Stomach (tissue), 9 donors: ENCODE measurements around the gene DOCK3. TPM values are rescaled to one million over a fixed set of nuclear protein-coding genes. Genes with fewer than 3 reads are reported as not detected.
"Not testable (repeated sequence)": the region's sequence is repeated elsewhere in the genome, so short reads cannot be mapped to it uniquely, and the experiment has no call there.

Source experiments
- DNase-seq, 2 donors: peaks; one replicate each; pipeline versions ENCODE4 v3.0.0 to v3.0.0-alpha.2; 2013 to 2019
- H3K27ac ChIP-seq, 5 donors: fragments of 200-600 bp in 4 of 5; sonication (generic) in 4 of 5; one replicate each; pipeline ENCODE4 v1.5.1; 2013 to 2019; ENCODE audit warnings: mild to moderate bottlenecking in 1 of 5, moderate library complexity in 1 of 5
- H3K27me3 ChIP-seq, 3 donors: fragments of 200-600 bp; sonication (generic); one replicate each; pipeline ENCODE4 v1.5.1; 2017 to 2019; ENCODE audit warnings: mixed run types in 1 of 3
- H3K36me3 ChIP-seq, 4 donors: fragments of 200-600 bp; sonication (generic); 1 replicate in 3 of 4; 2 replicates in 1 of 4; pipeline ENCODE4 v1.5.1; 2016 to 2019
- H3K4me1 ChIP-seq, 4 donors: fragments of 200-600 bp; sonication (generic); one replicate each; pipeline ENCODE4 v1.5.1; 2016 to 2019
- H3K4me3 ChIP-seq, 4 donors: fragments of 200-600 bp; sonication (generic) in 3 of 4; one replicate each; pipeline ENCODE4 v1.5.1; 2016 to 2019; ENCODE audit warnings: mild to moderate bottlenecking in 1 of 4
- H3K9me3 ChIP-seq, 4 donors: fragments of 200-600 bp; sonication (generic); one replicate each; pipeline ENCODE4 v1.5.1; 2016 to 2019
- EP300 ChIP-seq: sonication (generic); formaldehyde crosslinking; IDR thresholded peaks from one replicate; pipeline ENCODE4 v1.6.1; 2017; ENCODE audit warnings: antibody characterized with exemption
- POLR2A ChIP-seq, 4 donors: fragments of 450-650 bp; IDR thresholded peaks; one replicate each; pipeline ENCODE4 v1.6.1; 2016; ENCODE audit warnings: antibody characterized with exemption in 4 of 4, control low read depth in 2 of 4, mild to moderate bottlenecking in 1 of 4, moderate library complexity in 1 of 4
- POLR2AphosphoS5 ChIP-seq, 3 donors: sonication (generic); formaldehyde crosslinking; IDR thresholded peaks; one replicate each; pipeline ENCODE4 v1.6.1; 2016; ENCODE audit warnings: antibody characterized with exemption in 3 of 3
- WGBS, 5 donors: extraction: QIAGEN DNeasy Blood & Tissue Kit in 3 of 5; methylation state at CpG; one replicate each; pipeline versions ENCODE4 v1.1.5 to v1.1.7; 2013 to 2018; 5-methylcytosine and 5-hydroxymethylcytosine counted together
- intact Hi-C: fragments of 100-400 bp; cut with DNase I; formaldehyde crosslinking; loops from one replicate; pipeline ENCODE4 v1.15.1; 2023; ENCODE audit warnings: low total_unique reads
- polyA plus RNA-seq, 3 donors: library from polyadenylated mRNA; stranded (reverse); fragments of 200-250 nt; gene quantifications; one replicate each; pipeline ENCODE4 v1.2.3, GENCODE V29; 2013
- total RNA-seq, 5 donors: library from RNA; depleted of rRNA; stranded (reverse); fragments of >200 nt; gene quantifications; one replicate each; pipeline versions ENCODE4 v1.1.0 to v1.2.3, GENCODE V29; 2014 to 2016
- TF ChIP-seq, protein P1 (sequence below), 7 experiments: fragments of 450-650 bp in 4 of 7; fragments of 200-600 bp in 3 of 7; sonication (generic) in 3 of 7; IDR thresholded peaks; one replicate each; pipeline ENCODE4 v1.5.1; 2016 to 2019; ENCODE audit warnings: antibody characterized with exemption in 7 of 7, control low read depth in 2 of 7, mild to moderate bottlenecking in 1 of 7
- donor health status: healthy with polysubstance abuse.
- donor health status: Bipolar disorder and iron deficiency.
- donor health status: healthy.

The DOCK3 gene
- total and polyA plus RNA-seq, 8 donors = 0.06 to 2.3 (median 1.0) TPM; not detected in 2

DNA sequence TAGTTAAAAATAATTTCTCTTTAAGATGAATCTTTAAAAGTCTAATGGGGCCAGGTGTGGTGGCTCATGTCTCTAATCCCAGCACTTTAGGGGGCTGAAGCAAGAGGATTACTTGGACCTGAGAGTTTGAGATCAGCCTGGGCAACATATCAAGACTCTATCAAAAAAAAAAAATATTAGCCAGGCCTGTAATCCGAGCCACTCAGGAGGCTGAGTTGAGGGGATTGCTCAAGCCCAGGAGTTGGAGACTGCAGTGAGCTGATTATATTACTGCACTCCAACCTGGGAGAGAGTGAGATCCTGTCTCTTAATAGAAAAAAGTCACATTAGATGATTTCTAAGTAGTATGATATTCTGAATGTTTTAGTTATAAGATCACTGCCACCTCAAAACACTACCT, 388.3 kb downstream of the DOCK3 start:
- no peak for TF ChIP-seq POLR2AphosphoS5 (IDR thresholded peaks at IDR 0.05)
- TF ChIP-seq EP300 = no peak
- TF ChIP-seq, protein P1, sequence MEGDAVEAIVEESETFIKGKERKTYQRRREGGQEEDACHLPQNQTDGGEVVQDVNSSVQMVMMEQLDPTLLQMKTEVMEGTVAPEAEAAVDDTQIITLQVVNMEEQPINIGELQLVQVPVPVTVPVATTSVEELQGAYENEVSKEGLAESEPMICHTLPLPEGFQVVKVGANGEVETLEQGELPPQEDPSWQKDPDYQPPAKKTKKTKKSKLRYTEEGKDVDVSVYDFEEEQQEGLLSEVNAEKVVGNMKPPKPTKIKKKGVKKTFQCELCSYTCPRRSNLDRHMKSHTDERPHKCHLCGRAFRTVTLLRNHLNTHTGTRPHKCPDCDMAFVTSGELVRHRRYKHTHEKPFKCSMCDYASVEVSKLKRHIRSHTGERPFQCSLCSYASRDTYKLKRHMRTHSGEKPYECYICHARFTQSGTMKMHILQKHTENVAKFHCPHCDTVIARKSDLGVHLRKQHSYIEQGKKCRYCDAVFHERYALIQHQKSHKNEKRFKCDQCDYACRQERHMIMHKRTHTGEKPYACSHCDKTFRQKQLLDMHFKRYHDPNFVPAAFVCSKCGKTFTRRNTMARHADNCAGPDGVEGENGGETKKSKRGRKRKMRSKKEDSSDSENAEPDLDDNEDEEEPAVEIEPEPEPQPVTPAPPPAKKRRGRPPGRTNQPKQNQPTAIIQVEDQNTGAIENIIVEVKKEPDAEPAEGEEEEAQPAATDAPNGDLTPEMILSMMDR (IDR thresholded peaks at IDR 0.05) = no peak
- no peak for TF ChIP-seq POLR2A (IDR thresholded peaks at IDR 0.05)
- Histone ChIP-seq H3K9me3 (no peaks in the 10 kb centered on the region), H3K4me1 (no peaks in the 10 kb centered on the region), H3K4me3 (no peak overlapping the region), H3K27ac (no peak overlapping the region), H3K36me3 (no peaks in the 10 kb centered on the region), H3K27me3 (no peaks in the 10 kb centered on the region)
- 0 to 20% (median 17%) methylated on average over 1 of the region's 1 CpG for WGBS, 5 donors
- no peak for DNase-seq
- intact Hi-C loops = no loop called here

DNA sequence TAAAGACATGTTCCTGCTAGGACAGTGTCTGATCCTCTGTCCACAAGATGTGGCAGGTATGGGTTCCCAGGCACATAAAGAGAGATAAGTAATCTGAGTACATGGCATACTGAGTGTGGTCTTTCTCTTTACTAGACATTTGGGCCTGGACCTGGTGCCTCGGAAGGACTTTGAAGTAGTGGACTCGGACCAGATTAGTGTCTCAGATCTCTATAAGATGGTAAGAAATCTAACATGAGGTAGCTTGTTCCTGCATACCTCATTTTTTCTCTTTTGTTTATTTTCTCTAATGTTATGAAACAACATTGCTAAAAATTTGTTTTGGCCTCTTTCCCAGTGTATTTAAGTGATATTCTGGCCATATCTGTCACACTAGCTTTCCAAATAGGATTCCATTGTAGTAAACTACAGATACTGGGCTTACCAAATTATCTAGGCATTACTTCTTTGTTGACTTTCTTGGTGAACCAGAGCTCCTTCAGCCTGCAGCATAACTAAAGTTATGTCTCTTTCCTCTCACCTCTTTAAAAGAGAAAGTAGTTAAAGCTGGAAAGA, 400.6 kb downstream of the DOCK3 start:
- TF ChIP-seq, protein P1 (IDR thresholded peaks at IDR 0.05) = no peak
- no peak for TF ChIP-seq EP300
- no peak for TF ChIP-seq POLR2A (IDR thresholded peaks at IDR 0.05)
- TF ChIP-seq POLR2AphosphoS5 (IDR thresholded peaks at IDR 0.05) = no peak
- Histone ChIP-seq H3K27me3 (no peaks in the 10 kb centered on the region), H3K9me3 (no peaks in the 10 kb centered on the region), H3K27ac (no peak overlapping the region), H3K36me3 (no peaks in the 10 kb centered on the region), H3K4me3 (no peak overlapping the region), H3K4me1 (peaks cover 0 to 12% (median 0%) of the 10 kb centered on the region in 4 donors)
- intact Hi-C loops = no loop called here
- no peak for DNase-seq
- 34 to 76% (median 42%) methylated on average over 2 of the region's 2 CpGs for WGBS, 5 donors

DNA sequence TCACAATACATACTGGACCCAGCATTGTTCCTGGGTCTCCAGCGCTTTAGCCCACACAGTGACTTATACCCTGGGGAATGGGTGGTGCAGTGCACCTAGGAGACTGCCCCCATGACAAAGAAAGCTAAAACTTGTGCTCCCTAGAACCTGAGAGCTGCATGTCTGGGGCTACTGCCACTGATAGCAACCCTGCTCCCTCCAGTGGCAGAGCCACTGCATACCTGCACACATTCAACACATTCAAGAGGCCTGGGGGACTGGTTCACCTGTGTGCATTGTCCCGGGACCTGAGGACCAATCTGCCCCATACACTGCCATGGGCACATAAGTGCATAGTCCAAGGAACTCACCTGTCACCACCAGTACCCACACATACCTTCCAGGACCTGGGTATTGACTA, 407.6 kb downstream of the DOCK3 start:
- Histone ChIP-seq H3K4me1 (no peaks in the 10 kb centered on the region), H3K27ac (no peak overlapping the region), H3K9me3 (peaks cover 5 to 44% (median 17%) of the 10 kb centered on the region in 4 donors), H3K4me3 (no peak overlapping the region), H3K27me3 (no peaks in the 10 kb centered on the region), H3K36me3 (no peaks in the 10 kb centered on the region)
- DNase-seq = no peak
- intact Hi-C loops = no loop called here
- WGBS, 5 donors = 83 to 92% (median 88%) methylated on average over 2 of the region's 2 CpGs
- TF ChIP-seq POLR2AphosphoS5 (IDR thresholded peaks at IDR 0.05) (no peak), POLR2A (IDR thresholded peaks at IDR 0.05) (no peak), EP300 (no peak)
- TF ChIP-seq, protein P1 (IDR thresholded peaks at IDR 0.05) = no peak

DNA sequence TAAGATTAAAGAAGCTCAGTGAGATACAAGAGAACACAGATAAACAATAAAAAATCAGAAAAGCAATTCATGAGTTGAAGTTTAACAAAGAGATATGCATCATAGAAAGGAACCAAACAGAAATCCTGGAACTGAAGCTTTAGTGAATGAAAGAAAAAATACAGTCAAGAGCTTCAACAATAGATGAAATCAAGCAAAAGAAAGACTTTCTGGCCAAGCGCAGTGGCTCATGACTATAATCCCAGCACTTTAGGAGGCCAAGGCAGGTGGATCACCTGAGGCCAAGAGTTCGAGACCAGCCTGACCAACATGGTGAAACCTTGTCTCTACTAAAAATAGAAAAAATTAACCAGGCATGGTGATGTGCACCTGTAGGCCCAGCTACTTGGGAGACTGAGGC, 408.8 kb downstream of the DOCK3 start:
- Histone ChIP-seq H3K27me3 (no peaks in the 10 kb centered on the region), H3K9me3 (peaks cover 5 to 44% (median 17%) of the 10 kb centered on the region in 4 donors), H3K27ac (no peak overlapping the region), H3K4me1 (no peaks in the 10 kb centered on the region), H3K4me3 (no peak overlapping the region), H3K36me3 (no peaks in the 10 kb centered on the region)
- intact Hi-C loops = no loop called here
- no peak for TF ChIP-seq POLR2AphosphoS5 (IDR thresholded peaks at IDR 0.05)
- TF ChIP-seq, protein P1 (IDR thresholded peaks at IDR 0.05) = no peak
- no peak for TF ChIP-seq POLR2A (IDR thresholded peaks at IDR 0.05)
- no peak for TF ChIP-seq EP300
- WGBS, 5 donors = 91 to 98% (median 96%) methylated on average over 2 of the region's 2 CpGs
- DNase-seq = no peak

DNA sequence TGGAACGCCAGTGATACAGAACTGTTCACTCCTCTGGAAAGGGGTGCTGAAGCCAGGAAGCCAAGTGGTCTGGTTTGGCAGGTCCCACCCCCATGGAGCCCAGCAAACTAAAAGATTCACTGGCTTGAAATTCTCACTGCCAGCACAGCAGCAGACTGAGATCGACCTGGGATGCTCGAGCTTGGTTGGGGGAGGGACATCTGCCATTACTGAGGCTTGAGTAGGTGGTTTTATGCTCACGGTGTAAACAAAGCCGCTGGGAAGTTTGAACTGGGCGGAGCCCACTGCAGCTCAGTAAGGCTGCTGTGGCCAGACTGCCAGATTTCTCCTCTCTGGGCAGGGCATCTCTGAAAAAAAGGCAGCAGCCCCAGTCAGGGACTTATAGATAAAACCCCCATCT, 417.4 kb downstream of the DOCK3 start:
- H3K36me3 ChIP-seq, H3K4me3 ChIP-seq, intact Hi-C loops, H3K27ac ChIP-seq, H3K27me3 ChIP-seq, H3K9me3 ChIP-seq, H3K4me1 ChIP-seq: not testable (repeated sequence)
- WGBS, 5 donors = 17 to 44% (median 28%) methylated on average over 4 to 6 of the region's 6 CpGs
- DNase-seq = peak in 1 of 2 donors; percentile 4

DNA sequence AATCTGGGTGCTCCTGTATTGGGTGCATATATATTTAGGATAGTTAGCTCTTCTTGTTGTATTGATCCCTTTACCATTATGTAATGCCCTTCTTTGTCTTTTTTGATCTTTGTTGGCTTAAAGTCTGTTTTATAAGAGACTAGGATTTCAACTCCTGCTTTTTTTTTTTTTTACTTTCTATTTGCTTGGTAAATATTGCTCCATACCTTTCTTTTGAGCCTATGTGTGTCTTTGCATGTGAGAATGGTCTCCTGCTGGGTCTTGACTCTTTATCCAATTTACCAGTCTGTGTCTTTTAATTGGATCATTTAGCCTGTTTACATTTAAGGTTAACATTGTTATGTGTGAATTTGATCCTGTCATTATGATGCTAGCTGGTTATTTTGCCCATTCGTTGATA, 420.1 kb downstream of the DOCK3 start:
- H3K9me3 ChIP-seq, DNase-seq, H3K4me1 ChIP-seq, H3K27ac ChIP-seq, H3K4me3 ChIP-seq, intact Hi-C loops, H3K36me3 ChIP-seq, H3K27me3 ChIP-seq: not testable (repeated sequence)
- 31 to 43% (median 37%) methylated on average over 1 of the region's 1 CpG for WGBS, 5 donors
